DOHH2 (cell line): Measurements from ENCODE around the gene MED13L.

Experiments
- CTCF ChIP-seq: fragments of 200-600 bp; sonication (generic); IDR thresholded peaks from one replicate; pipeline ENCODE4 v1.5.1; 2014; ENCODE audit warnings: antibody characterized with exemption, mild to moderate bottlenecking, low read depth, low read length; ENCODE audit not compliant: poor library complexity, severe bottlenecking
- EZH2phosphoT487 ChIP-seq: fragments of 200-600 bp; sonication (generic); IDR thresholded peaks from 2 replicates; pipeline ENCODE4 v1.6.1; 2017; ENCODE audit warnings: borderline replicate concordance, mild to moderate bottlenecking, antibody characterized with exemption, low read length, moderate library complexity, mixed read lengths

DNA sequence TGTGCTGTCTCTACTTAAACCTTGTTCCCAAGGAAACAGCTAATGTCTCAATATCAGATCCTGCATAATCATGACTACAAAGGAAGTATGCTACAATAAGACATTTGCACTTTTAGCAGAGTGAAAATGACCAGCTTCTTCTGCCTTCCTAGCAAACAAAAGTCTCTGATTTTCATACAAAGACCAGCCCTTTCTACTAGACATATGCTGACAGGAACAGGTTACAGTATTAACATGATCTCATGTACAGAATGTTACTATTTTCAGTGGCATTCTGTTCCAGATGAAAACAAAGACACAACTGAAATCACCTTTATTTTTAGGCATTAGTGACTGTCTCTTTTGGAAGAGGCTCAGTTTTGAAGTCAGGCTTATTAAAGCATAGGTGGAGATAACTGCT lies 228.6 kb downstream of the MED13L start:
- TF ChIP-seq CTCF = no peak
- TF ChIP-seq EZH2phosphoT487 = no peak
